Neural cell (in vitro differentiated cells): Measurements from ENCODE around the gene CFAP221. TPM values are rescaled to one million over a fixed set of nuclear protein-coding genes. Genes with fewer than 3 reads are reported as not detected.

Source experiments
- H2AFZ ChIP-seq: fragments of 200-600, 300-800 bp; sonication (generic), shearing (Covaris generic); 2 replicates; pipeline ENCODE4 v1.6.0; 2014; ENCODE audit warnings: low read depth, mild to moderate bottlenecking, antibody characterized with exemption, low read length, moderate library complexity
- H3F3A ChIP-seq: fragments of 200-600 bp; shearing (Covaris generic); 2 replicates; pipeline ENCODE4 v1.6.1; 2016; ENCODE audit warnings: mild to moderate bottlenecking, moderate library complexity, mixed read lengths, antibody characterized with exemption, low read length; ENCODE audit not compliant: insufficient read depth, poor library complexity, severe bottlenecking
- H3K27ac ChIP-seq: fragments of 200-600, 300-800 bp; sonication (generic), shearing (Covaris generic); 2 replicates; pipeline ENCODE4 v1.5.1; 2014; ENCODE audit warnings: mild to moderate bottlenecking, low read length, moderate library complexity
- H3K27me3 ChIP-seq: fragments of 300-800, 200-600 bp; sonication (generic), shearing (Covaris generic); 2 replicates; pipeline ENCODE4 v1.6.0; 2014; ENCODE audit warnings: mild to moderate bottlenecking, low read depth, low read length, moderate library complexity; ENCODE audit not compliant: insufficient read depth
- H3K36me3 ChIP-seq: fragments of 300-800, 200-600 bp; sonication (generic), shearing (Covaris generic); 2 replicates; pipeline ENCODE4 v1.5.1; 2014; ENCODE audit warnings: mild to moderate bottlenecking, antibody characterized with exemption, low read length, moderate library complexity; ENCODE audit not compliant: insufficient read depth
- H3K4me2 ChIP-seq: fragments of 300-800, 200-600 bp; sonication (generic), shearing (Covaris generic); 2 replicates; pipeline ENCODE4 v1.6.0; 2014; ENCODE audit warnings: mild to moderate bottlenecking, low read length
- H3K4me3 ChIP-seq: fragments of 300-800, 200-600 bp; sonication (generic), shearing (Covaris generic); 2 replicates; pipeline ENCODE4 v1.5.1; 2014; ENCODE audit warnings: mild to moderate bottlenecking, low read length, moderate library complexity
- H3K79me2 ChIP-seq: fragments of 200-600 bp; shearing (Covaris generic); replicated peaks from 2 replicates; pipeline ENCODE4 v1.6.0; 2014; ENCODE audit warnings: mild to moderate bottlenecking, low read length, moderate library complexity; ENCODE audit not compliant: insufficient read depth
- H3K9ac ChIP-seq: fragments of 300-800, 200-600 bp; sonication (generic), shearing (Covaris generic); 2 replicates; pipeline ENCODE4 v1.6.1; 2016; ENCODE audit warnings: mild to moderate bottlenecking, low read length, mixed read lengths
- H3K9me2 ChIP-seq: fragments of 200-600 bp; shearing (Covaris generic); 2 replicates; pipeline ENCODE4 v1.6.1; 2016; ENCODE audit warnings: mild to moderate bottlenecking, low read length, mixed read lengths; ENCODE audit not compliant: insufficient read depth
- H3K9me3 ChIP-seq: fragments of 200-600, 300-800 bp; sonication (generic), shearing (Covaris generic); 2 replicates; pipeline ENCODE4 v1.6.1; 2016; ENCODE audit warnings: mild to moderate bottlenecking, mixed run types, low read length, moderate library complexity, mixed read lengths
- H4K20me1 ChIP-seq: fragments of 200-600 bp; shearing (Covaris generic); 2 replicates; pipeline ENCODE4 v1.6.1; 2016; ENCODE audit warnings: mild to moderate bottlenecking, mixed run types; ENCODE audit not compliant: insufficient read depth
- EP300 ChIP-seq: fragments of 450-650 bp; conservative IDR thresholded peaks from 2 replicates; pipeline ENCODE4 v1.6.1; 2014; ENCODE audit warnings: antibody characterized with exemption, mild to moderate bottlenecking, moderate library complexity; ENCODE audit not compliant: poor library complexity, severe bottlenecking
- EZH2 ChIP-seq: fragments of 200-600, 300-800 bp; shearing (Covaris generic), sonication (generic); IDR thresholded peaks from 2 replicates; pipeline ENCODE4 v1.6.1; 2014; ENCODE audit warnings: antibody characterized with exemption, low read length, borderline replicate concordance, mild to moderate bottlenecking; ENCODE audit not compliant: insufficient read depth, poor library complexity, severe bottlenecking
- MXI1 ChIP-seq: fragments of 450-650 bp; conservative IDR thresholded peaks from 2 replicates; pipeline ENCODE4 v1.6.1; 2014; ENCODE audit warnings: antibody characterized with exemption, mild to moderate bottlenecking; ENCODE audit not compliant: poor library complexity, severe bottlenecking
- POLR2AphosphoS5 ChIP-seq: IDR thresholded peaks from 2 replicates; pipeline ENCODE4 v1.6.1; 2012
- RAD21 ChIP-seq: fragments of 450-650 bp; conservative IDR thresholded peaks from 2 replicates; pipeline ENCODE4 v1.6.1; 2014; ENCODE audit warnings: antibody characterized with exemption, mild to moderate bottlenecking, moderate library complexity
- SMC3 ChIP-seq: fragments of 450-650 bp; conservative IDR thresholded peaks from 2 replicates; pipeline ENCODE4 v1.6.1; 2014; ENCODE audit warnings: antibody characterized with exemption, mild to moderate bottlenecking, moderate library complexity; ENCODE audit not compliant: poor library complexity
- TAF1 ChIP-seq: IDR thresholded peaks from 2 replicates; pipeline ENCODE4 v1.6.1; 2012; ENCODE audit warnings: low read depth
- polyA plus RNA-seq: library from polyadenylated mRNA; depleted of rRNA; stranded (reverse); fragments of >200 nt; gene quantifications from 2 replicates; pipeline ENCODE4 v1.2.3, GENCODE V29; 2014
- TF ChIP-seq, protein P1 (sequence below): IDR thresholded peaks from 2 replicates; pipeline ENCODE4 v1.6.1; 2012; ENCODE audit warnings: borderline replicate concordance
- TF ChIP-seq, protein P2 (sequence below): fragments of 450-650 bp; IDR thresholded peaks from 2 replicates; pipeline ENCODE4 v1.5.1; 2014; ENCODE audit warnings: antibody characterized with exemption, mild to moderate bottlenecking, moderate library complexity; ENCODE audit not compliant: poor library complexity, severe bottlenecking

The CFAP221 gene
- polyA plus RNA-seq, 1 donor from 2014 or later, result 7.0 TPM

DNA sequence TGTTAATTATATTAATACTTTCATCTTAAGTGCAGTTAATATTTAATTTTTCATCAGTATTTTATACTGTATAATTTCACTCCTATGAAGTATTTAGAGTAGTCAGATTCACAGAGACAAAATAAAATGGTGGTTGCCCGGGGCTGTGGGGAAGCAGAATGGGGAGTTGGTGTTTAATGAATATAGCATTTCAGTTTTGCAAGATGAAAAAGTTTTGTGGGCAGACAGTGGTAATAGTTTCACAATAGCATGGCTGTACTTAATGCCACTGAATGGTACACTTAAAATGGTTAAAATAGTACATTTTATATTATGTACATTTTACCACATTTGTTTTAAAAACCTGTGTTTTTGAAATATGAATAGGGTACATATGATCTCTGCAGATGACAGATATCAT lies 31.2 kb downstream of the CFAP221 start:
- no peaks in the 10 kb centered on the region for H3F3A ChIP-seq
- no peaks in the 10 kb centered on the region for H3K9me3 ChIP-seq
- no peak overlapping the region for H3K4me3 ChIP-seq
- no peaks in the 10 kb centered on the region for H3K9me2 ChIP-seq
- H3K36me3 ChIP-seq, result no peaks in the 10 kb centered on the region
- H3K9ac ChIP-seq, result no peak overlapping the region
- H3K27me3 ChIP-seq, result no peaks in the 10 kb centered on the region
- H3K4me2 ChIP-seq, result no peak overlapping the region
- H3K79me2 ChIP-seq, result no peaks in the 10 kb centered on the region
- TF ChIP-seq RAD21 (no peak), EP300 (no peak), EZH2 (no peak), MXI1 (no peak), TAF1 (no peak), SMC3 (no peak), POLR2AphosphoS5 (no peak)
- TF ChIP-seq, protein P1, sequence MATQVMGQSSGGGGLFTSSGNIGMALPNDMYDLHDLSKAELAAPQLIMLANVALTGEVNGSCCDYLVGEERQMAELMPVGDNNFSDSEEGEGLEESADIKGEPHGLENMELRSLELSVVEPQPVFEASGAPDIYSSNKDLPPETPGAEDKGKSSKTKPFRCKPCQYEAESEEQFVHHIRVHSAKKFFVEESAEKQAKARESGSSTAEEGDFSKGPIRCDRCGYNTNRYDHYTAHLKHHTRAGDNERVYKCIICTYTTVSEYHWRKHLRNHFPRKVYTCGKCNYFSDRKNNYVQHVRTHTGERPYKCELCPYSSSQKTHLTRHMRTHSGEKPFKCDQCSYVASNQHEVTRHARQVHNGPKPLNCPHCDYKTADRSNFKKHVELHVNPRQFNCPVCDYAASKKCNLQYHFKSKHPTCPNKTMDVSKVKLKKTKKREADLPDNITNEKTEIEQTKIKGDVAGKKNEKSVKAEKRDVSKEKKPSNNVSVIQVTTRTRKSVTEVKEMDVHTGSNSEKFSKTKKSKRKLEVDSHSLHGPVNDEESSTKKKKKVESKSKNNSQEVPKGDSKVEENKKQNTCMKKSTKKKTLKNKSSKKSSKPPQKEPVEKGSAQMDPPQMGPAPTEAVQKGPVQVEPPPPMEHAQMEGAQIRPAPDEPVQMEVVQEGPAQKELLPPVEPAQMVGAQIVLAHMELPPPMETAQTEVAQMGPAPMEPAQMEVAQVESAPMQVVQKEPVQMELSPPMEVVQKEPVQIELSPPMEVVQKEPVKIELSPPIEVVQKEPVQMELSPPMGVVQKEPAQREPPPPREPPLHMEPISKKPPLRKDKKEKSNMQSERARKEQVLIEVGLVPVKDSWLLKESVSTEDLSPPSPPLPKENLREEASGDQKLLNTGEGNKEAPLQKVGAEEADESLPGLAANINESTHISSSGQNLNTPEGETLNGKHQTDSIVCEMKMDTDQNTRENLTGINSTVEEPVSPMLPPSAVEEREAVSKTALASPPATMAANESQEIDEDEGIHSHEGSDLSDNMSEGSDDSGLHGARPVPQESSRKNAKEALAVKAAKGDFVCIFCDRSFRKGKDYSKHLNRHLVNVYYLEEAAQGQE, result no peak
- TF ChIP-seq, protein P2, sequence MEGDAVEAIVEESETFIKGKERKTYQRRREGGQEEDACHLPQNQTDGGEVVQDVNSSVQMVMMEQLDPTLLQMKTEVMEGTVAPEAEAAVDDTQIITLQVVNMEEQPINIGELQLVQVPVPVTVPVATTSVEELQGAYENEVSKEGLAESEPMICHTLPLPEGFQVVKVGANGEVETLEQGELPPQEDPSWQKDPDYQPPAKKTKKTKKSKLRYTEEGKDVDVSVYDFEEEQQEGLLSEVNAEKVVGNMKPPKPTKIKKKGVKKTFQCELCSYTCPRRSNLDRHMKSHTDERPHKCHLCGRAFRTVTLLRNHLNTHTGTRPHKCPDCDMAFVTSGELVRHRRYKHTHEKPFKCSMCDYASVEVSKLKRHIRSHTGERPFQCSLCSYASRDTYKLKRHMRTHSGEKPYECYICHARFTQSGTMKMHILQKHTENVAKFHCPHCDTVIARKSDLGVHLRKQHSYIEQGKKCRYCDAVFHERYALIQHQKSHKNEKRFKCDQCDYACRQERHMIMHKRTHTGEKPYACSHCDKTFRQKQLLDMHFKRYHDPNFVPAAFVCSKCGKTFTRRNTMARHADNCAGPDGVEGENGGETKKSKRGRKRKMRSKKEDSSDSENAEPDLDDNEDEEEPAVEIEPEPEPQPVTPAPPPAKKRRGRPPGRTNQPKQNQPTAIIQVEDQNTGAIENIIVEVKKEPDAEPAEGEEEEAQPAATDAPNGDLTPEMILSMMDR, result no peak
- no peak overlapping the region for H2AFZ ChIP-seq
- H4K20me1 ChIP-seq, result no peaks in the 10 kb centered on the region
- no peak overlapping the region for H3K27ac ChIP-seq

DNA sequence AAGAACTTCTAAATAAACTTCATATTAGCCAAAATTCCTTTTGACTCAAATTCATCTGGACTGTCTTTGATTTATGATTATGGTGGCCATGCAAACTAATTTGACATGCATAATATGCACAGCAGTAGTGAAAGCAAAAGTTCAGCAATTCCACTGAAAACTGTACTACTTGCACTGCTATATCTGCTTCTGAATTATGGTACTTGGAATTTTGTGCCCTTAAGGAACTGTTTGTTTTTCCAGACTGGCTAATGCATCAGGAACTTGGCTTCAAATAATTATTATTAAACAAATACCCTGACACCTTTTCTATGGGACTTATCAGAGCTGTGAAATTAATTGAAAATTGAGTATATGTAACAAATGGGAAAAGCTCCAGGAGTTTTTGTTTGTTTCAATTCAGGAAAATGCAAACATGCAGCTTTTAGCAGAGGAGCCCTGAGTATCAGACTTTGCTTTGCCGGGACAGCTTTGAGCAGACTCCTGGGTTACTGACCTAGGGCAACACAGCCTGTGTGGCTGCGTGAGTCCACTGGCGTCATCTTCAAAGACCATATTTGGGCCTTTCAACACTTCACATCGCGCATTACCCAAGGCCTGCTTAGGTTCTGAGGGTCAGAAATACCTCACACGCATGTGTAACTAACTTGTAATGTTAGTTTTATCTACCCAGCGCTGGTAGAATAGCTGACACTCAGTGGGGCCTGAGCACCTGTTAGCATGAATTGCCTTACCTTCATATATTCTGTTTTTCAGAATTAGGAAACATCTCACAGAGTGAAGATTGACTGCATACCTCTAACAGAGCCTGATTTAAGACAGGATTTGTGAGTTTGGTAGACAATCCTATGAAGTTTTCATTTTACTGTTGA lies 35.4 kb downstream of the CFAP221 start:
- Histone ChIP-seq H3K9me2 (no peaks in the 10 kb centered on the region), H3K4me3 (no peak overlapping the region), H3K36me3 (no peaks in the 10 kb centered on the region), H3K9me3 (peaks cover 2% of the 10 kb centered on the region), H4K20me1 (no peaks in the 10 kb centered on the region), H3F3A (no peaks in the 10 kb centered on the region), H3K9ac (no peak overlapping the region), H3K27me3 (no peaks in the 10 kb centered on the region), H3K79me2 (no peaks in the 10 kb centered on the region), H3K27ac (no peak overlapping the region), H2AFZ (no peak overlapping the region), H3K4me2 (no peak overlapping the region)
- TF ChIP-seq EZH2 (no peak), SMC3 (no peak), MXI1 (no peak), RAD21 (no peak), TAF1 (no peak), EP300 (no peak), POLR2AphosphoS5 (no peak)
- TF ChIP-seq, protein P1, result no peak
- TF ChIP-seq, protein P2, result no peak
